ENCODE data around the gene LMF2.

Gene LMF2

GRCh38 chr22:50498322-50498890 is 9.1 kb downstream of the LMF2 start:
- Histone ChIP-seq H3K4me1 (ENCODE audit: control insufficient read depth, insufficient read depth, low read length) (peaks cover 5% of the 10 kb centered on the region; the same call in 1 of the 2 replicates), H3K27ac (ENCODE audit: low read depth, low read length) (peak overlapping the region; percentile 14)

GRCh38 chr22:50497093-50497492 is 10.4 kb downstream of the LMF2 start:
- Histone ChIP-seq H3K9ac (ENCODE audit: low read depth, low read length) (no peak overlapping the region), H3K27ac (ENCODE audit: low read depth, low read length) (no peak overlapping the region), H3K4me3 (ENCODE audit: low read depth, low read length) (no peak overlapping the region), H3K36me3 (ENCODE audit: control insufficient read depth, insufficient read depth, low read length) (no peaks in the 10 kb centered on the region), H3K4me1 (ENCODE audit: control insufficient read depth, insufficient read depth, low read length) (peaks cover 5% of the 10 kb centered on the region; the same call in 1 of the 2 replicates), H3K27me3 (ENCODE audit: control insufficient read depth, insufficient read depth, low read length) (no peaks in the 10 kb centered on the region), H3K9me3 (ENCODE audit: control insufficient read depth, insufficient read depth, low read length) (no peaks in the 10 kb centered on the region)

More at GRCh38 chr22:50498322-50498890, 9.1 kb downstream of the LMF2 start:
- Histone ChIP-seq H3K9me3 (ENCODE audit: control insufficient read depth, insufficient read depth, low read length) (no peaks in the 10 kb centered on the region), H3K4me3 (ENCODE audit: low read depth, low read length) (no peak overlapping the region), H3K9ac (ENCODE audit: low read depth, low read length) (no peak overlapping the region), H3K27me3 (ENCODE audit: control insufficient read depth, insufficient read depth, low read length) (no peaks in the 10 kb centered on the region), H3K36me3 (ENCODE audit: control insufficient read depth, insufficient read depth, low read length) (no peaks in the 10 kb centered on the region)

- Histone ChIP-seq H3K9ac (ENCODE audit: low read depth, low read length) (no peak overlapping the region), H3K4me1 (ENCODE audit: control insufficient read depth, insufficient read depth, low read length) (no peaks in the 10 kb centered on the region), H3K27ac (ENCODE audit: low read depth, low read length) (no peak overlapping the region)
Measured at GRCh38 chr22:50490531-50491308, 16.8 kb downstream of the LMF2 start.

GRCh38 chr22:50489363-50490243 is 17.9 kb downstream of the LMF2 start:
- Histone ChIP-seq H3K27ac (ENCODE audit: low read depth, low read length) (no peak overlapping the region), H3K4me1 (ENCODE audit: control insufficient read depth, insufficient read depth, low read length) (no peaks in the 10 kb centered on the region), H3K9me3 (ENCODE audit: control insufficient read depth, insufficient read depth, low read length) (no peaks in the 10 kb centered on the region), H3K36me3 (ENCODE audit: control insufficient read depth, insufficient read depth, low read length) (no peaks in the 10 kb centered on the region), H3K4me3 (ENCODE audit: low read depth, low read length) (no peak overlapping the region), H3K9ac (ENCODE audit: low read depth, low read length) (no peak overlapping the region), H3K27me3 (ENCODE audit: control insufficient read depth, insufficient read depth, low read length) (no peaks in the 10 kb centered on the region)

More at GRCh38 chr22:50490531-50491308, 16.8 kb downstream of the LMF2 start:
- Histone ChIP-seq H3K9me3 (ENCODE audit: control insufficient read depth, insufficient read depth, low read length) (no peaks in the 10 kb centered on the region), H3K4me3 (ENCODE audit: low read depth, low read length) (no peak overlapping the region), H3K27me3 (ENCODE audit: control insufficient read depth, insufficient read depth, low read length) (no peaks in the 10 kb centered on the region), H3K36me3 (ENCODE audit: control insufficient read depth, insufficient read depth, low read length) (no peaks in the 10 kb centered on the region)

- Histone ChIP-seq H3K27me3 (ENCODE audit: control insufficient read depth, insufficient read depth, low read length) (no peaks in the 10 kb centered on the region), H3K4me1 (ENCODE audit: control insufficient read depth, insufficient read depth, low read length) (no peaks in the 10 kb centered on the region), H3K9me3 (ENCODE audit: control insufficient read depth, insufficient read depth, low read length) (no peaks in the 10 kb centered on the region), H3K4me3 (ENCODE audit: low read depth, low read length) (no peak overlapping the region), H3K36me3 (ENCODE audit: control insufficient read depth, insufficient read depth, low read length) (no peaks in the 10 kb centered on the region), H3K27ac (ENCODE audit: low read depth, low read length) (no peak overlapping the region), H3K9ac (ENCODE audit: low read depth, low read length) (no peak overlapping the region)
Measured at GRCh38 chr22:50488886-50489285, 18.6 kb downstream of the LMF2 start.

GRCh38 chr22:50488006-50488677 is 19.4 kb downstream of the LMF2 start:
- H3K36me3 ChIP-seq (ENCODE audit: control insufficient read depth, insufficient read depth, low read length) = no peaks in the 10 kb centered on the region
- no peak overlapping the region for H3K9ac ChIP-seq (ENCODE audit: low read depth, low read length)
- H3K27ac ChIP-seq (ENCODE audit: low read depth, low read length) = no peak overlapping the region
- H3K4me3 ChIP-seq (ENCODE audit: low read depth, low read length) = no peak overlapping the region
- no peaks in the 10 kb centered on the region for H3K9me3 ChIP-seq (ENCODE audit: control insufficient read depth, insufficient read depth, low read length)
- H3K27me3 ChIP-seq (ENCODE audit: control insufficient read depth, insufficient read depth, low read length) = no peaks in the 10 kb centered on the region
- no peaks in the 10 kb centered on the region for H3K4me1 ChIP-seq (ENCODE audit: control insufficient read depth, insufficient read depth, low read length)

- Histone ChIP-seq H3K27me3 (ENCODE audit: control insufficient read depth, insufficient read depth, low read length) (no peaks in the 10 kb centered on the region), H3K4me3 (ENCODE audit: low read depth, low read length) (no peak overlapping the region), H3K9ac (ENCODE audit: low read depth, low read length) (no peak overlapping the region), H3K4me1 (ENCODE audit: control insufficient read depth, insufficient read depth, low read length) (no peaks in the 10 kb centered on the region), H3K9me3 (ENCODE audit: control insufficient read depth, insufficient read depth, low read length) (no peaks in the 10 kb centered on the region), H3K36me3 (ENCODE audit: control insufficient read depth, insufficient read depth, low read length) (no peaks in the 10 kb centered on the region), H3K27ac (ENCODE audit: low read depth, low read length) (no peak overlapping the region)
Measured at GRCh38 chr22:50487290-50488005, 20.1 kb downstream of the LMF2 start.

- H3K4me3 ChIP-seq (ENCODE audit: low read depth, low read length) = no peak within 1 kb of the TSS
- no peak within 1 kb of the TSS for H3K27ac ChIP-seq (ENCODE audit: low read depth, low read length)
- no peaks in the 10 kb centered on the region for H3K9me3 ChIP-seq (ENCODE audit: control insufficient read depth, insufficient read depth, low read length)
- H3K9ac ChIP-seq (ENCODE audit: low read depth, low read length) = no peak within 1 kb of the TSS
- no peaks in the 10 kb centered on the region for H3K4me1 ChIP-seq (ENCODE audit: control insufficient read depth, insufficient read depth, low read length)
- H3K27me3 ChIP-seq (ENCODE audit: control insufficient read depth, insufficient read depth, low read length) = no peaks in the 10 kb centered on the region
- no peaks in the 10 kb centered on the region for H3K36me3 ChIP-seq (ENCODE audit: control insufficient read depth, insufficient read depth, low read length)
Measured at GRCh38 chr22:50486561-50487289, 20.8 kb downstream of the LMF2 start, which contains the start of gene MIOX. TSS of gene MIOX (plus strand) at chr22:50486859. CDS start at chr22:50486898, 39 bp downstream.

- Histone ChIP-seq H3K27ac (ENCODE audit: low read depth, low read length) (no peak overlapping the region), H3K9me3 (ENCODE audit: control insufficient read depth, insufficient read depth, low read length) (no peaks in the 10 kb centered on the region), H3K36me3 (ENCODE audit: control insufficient read depth, insufficient read depth, low read length) (no peaks in the 10 kb centered on the region), H3K9ac (ENCODE audit: low read depth, low read length) (no peak overlapping the region), H3K4me3 (ENCODE audit: low read depth, low read length) (no peak overlapping the region), H3K4me1 (ENCODE audit: control insufficient read depth, insufficient read depth, low read length) (no peaks in the 10 kb centered on the region), H3K27me3 (ENCODE audit: control insufficient read depth, insufficient read depth, low read length) (peaks cover 7% of the 10 kb centered on the region)
Measured at GRCh38 chr22:50485221-50486131, 22.0 kb downstream of the LMF2 start.

All from HUES48 (cell line).